ENCODE measurements around the gene GAREM1.

DNA sequence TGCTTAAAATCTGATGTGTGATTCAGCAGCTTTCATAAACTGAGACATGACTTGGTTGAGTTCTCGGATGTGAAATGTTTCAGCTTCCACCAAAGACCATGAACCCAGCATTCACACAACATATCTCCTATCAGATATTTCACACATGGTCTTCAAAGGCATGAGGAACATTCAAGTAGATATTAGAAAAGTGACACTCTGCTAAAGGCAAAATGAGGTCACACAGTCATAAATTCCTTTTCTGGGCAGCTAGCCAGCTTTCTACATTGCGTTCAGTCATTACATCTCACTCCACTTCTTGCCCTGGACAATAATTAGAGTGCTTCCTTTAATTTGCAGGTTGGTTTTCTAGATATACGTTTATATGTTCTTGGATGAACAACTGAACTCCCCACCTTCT is 96.7 kb downstream of the GAREM1 start:
- TF ChIP-seq, protein P1, sequence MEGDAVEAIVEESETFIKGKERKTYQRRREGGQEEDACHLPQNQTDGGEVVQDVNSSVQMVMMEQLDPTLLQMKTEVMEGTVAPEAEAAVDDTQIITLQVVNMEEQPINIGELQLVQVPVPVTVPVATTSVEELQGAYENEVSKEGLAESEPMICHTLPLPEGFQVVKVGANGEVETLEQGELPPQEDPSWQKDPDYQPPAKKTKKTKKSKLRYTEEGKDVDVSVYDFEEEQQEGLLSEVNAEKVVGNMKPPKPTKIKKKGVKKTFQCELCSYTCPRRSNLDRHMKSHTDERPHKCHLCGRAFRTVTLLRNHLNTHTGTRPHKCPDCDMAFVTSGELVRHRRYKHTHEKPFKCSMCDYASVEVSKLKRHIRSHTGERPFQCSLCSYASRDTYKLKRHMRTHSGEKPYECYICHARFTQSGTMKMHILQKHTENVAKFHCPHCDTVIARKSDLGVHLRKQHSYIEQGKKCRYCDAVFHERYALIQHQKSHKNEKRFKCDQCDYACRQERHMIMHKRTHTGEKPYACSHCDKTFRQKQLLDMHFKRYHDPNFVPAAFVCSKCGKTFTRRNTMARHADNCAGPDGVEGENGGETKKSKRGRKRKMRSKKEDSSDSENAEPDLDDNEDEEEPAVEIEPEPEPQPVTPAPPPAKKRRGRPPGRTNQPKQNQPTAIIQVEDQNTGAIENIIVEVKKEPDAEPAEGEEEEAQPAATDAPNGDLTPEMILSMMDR (IDR thresholded peaks at IDR 0.05; ENCODE audit: borderline replicate concordance, extremely low read depth, low read length, poor library complexity, severe bottlenecking), result no peak
- TF ChIP-seq EZH2 (IDR thresholded peaks at IDR 0.05; ENCODE audit: borderline replicate concordance, low read depth, low read length, severe bottlenecking), result no peak

All from DND-41 (cell line).